Esophagus squamous epithelium (tissue), 4 donors: ENCODE results near the gene HAPSTR1.

Experiments
- CTCF ChIP-seq, 6 experiments: fragments of 450-650 bp in 4 of 6; fragments of 200-600 bp in 2 of 6; sonication (generic) in 2 of 6; IDR thresholded peaks; one replicate each; pipeline ENCODE4 v1.5.1; 2016 to 2019; ENCODE audit warnings: antibody characterized with exemption in 6 of 6, mild to moderate bottlenecking in 4 of 6, moderate library complexity in 4 of 6
- POLR2A ChIP-seq, 4 donors: fragments of 450-650 bp; IDR thresholded peaks; one replicate each; pipeline ENCODE4 v1.6.1; 2017; ENCODE audit warnings: antibody characterized with exemption in 4 of 4, mild to moderate bottlenecking in 4 of 4, moderate library complexity in 3 of 4

GRCh38 chr16:9114842-9115241, 23.4 kb downstream of the HAPSTR1 start:
- TF ChIP-seq CTCF (IDR thresholded peaks at IDR 0.05) (no peak), POLR2A (IDR thresholded peaks at IDR 0.05) (no peak)
